Endodermal cell (in vitro differentiated cells): ENCODE measurements around the gene PPFIBP2. TPM values are rescaled to one million over a fixed set of nuclear protein-coding genes. Genes with fewer than 3 reads are reported as not detected.

Experiments
- DNase-seq: peaks from one replicate; pipeline ENCODE4 v3.0.0-alpha.2; 2017
- H3K27ac ChIP-seq: 2 replicates; pipeline ENCODE4 v1.5.1; 2013; ENCODE audit warnings: mild to moderate bottlenecking, low read depth, low read length, moderate library complexity
- H3K27me3 ChIP-seq: 2 replicates; pipeline ENCODE4 v1.6.1; 2013; ENCODE audit warnings: mild to moderate bottlenecking, low read length, moderate library complexity; ENCODE audit not compliant: insufficient read depth, control insufficient read depth, poor library complexity, severe bottlenecking
- H3K36me3 ChIP-seq: 2 replicates; pipeline ENCODE4 v1.7.0; 2013; ENCODE audit warnings: mild to moderate bottlenecking, low read length, moderate library complexity; ENCODE audit not compliant: control insufficient read depth, insufficient read depth
- H3K4me1 ChIP-seq: one replicate; pipeline ENCODE4 v1.7.0; 2013; ENCODE audit warnings: low read length; ENCODE audit not compliant: control insufficient read depth, insufficient read depth
- H3K4me3 ChIP-seq: 2 replicates; pipeline ENCODE4 v1.5.1; 2013; ENCODE audit warnings: mild to moderate bottlenecking, low read length, moderate library complexity
- H3K9ac ChIP-seq: 2 replicates; pipeline ENCODE4 v1.6.1; 2013; ENCODE audit warnings: mild to moderate bottlenecking, low read length, moderate library complexity; ENCODE audit not compliant: poor library complexity, severe bottlenecking; ENCODE audit errors: extremely low read depth
- H3K9me3 ChIP-seq: 2 replicates; pipeline ENCODE4 v1.6.1; 2013; ENCODE audit warnings: mild to moderate bottlenecking, low read length, moderate library complexity; ENCODE audit not compliant: control insufficient read depth
- H3K27ac Mint-ChIP-seq: 2 replicates; pipeline ENCODE4 v1.8.0; 2020; ENCODE audit warnings: mixed read lengths
- H3K27me3 Mint-ChIP-seq: 2 replicates; pipeline ENCODE4 v1.8.0; 2021; ENCODE audit warnings: mild to moderate bottlenecking, mixed read lengths; ENCODE audit not compliant: insufficient read depth
- H3K36me3 Mint-ChIP-seq: 2 replicates; pipeline ENCODE4 v1.8.0; 2020; ENCODE audit warnings: low read depth, mixed read lengths
- H3K4me1 Mint-ChIP-seq: 2 replicates; pipeline ENCODE4 v1.8.0; 2020; ENCODE audit warnings: mixed read lengths
- H3K4me3 Mint-ChIP-seq: 2 replicates; pipeline ENCODE4 v1.8.0; 2020; ENCODE audit warnings: mild to moderate bottlenecking, moderate library complexity, mixed read lengths
- H3K9me3 Mint-ChIP-seq: 2 replicates; pipeline ENCODE4 v1.8.0; 2020; ENCODE audit warnings: mild to moderate bottlenecking, mixed read lengths
- CTCF ChIP-seq: fragments of 200-600 bp; sonication (generic); conservative IDR thresholded peaks from 2 replicates; pipeline ENCODE4 v1.5.0; 2021; ENCODE audit warnings: antibody characterized with exemption, mild to moderate bottlenecking
- WGBS, 2 experiments: methylation state at CpG; one replicate each; pipeline versions ENCODE4 v1.1.5 to v1.1.7; 2013; ENCODE audit warnings: missing lambda C conversion rate in 2 of 2, mixed read lengths in 1 of 2; ENCODE audit not compliant: insufficient coverage in 1 of 2, insufficient read length in 1 of 2; 5-methylcytosine and 5-hydroxymethylcytosine counted together
- total RNA-seq, 2 donors: library from RNA; stranded (reverse); fragmentation: NEBNext Ultra II Directional in 1 of 2; extraction: Animal tissue kit (Norgen Biotek cat#: 25700) in 1 of 2; gene quantifications; 2 replicates in 1 of 2; 3 replicates in 1 of 2; pipeline ENCODE4 v1.2.1, GENCODE V29; 2021

PPFIBP2 gene
- total RNA-seq, 2 donors from 2014 or later: 149 to 195 TPM

GRCh38 chr11:7583248-7583647, 69.4 kb downstream of the PPFIBP2 start:
- peaks cover 3% of the 10 kb centered on the region for H3K36me3 Mint-ChIP-seq
- no peak overlapping the region for H3K27ac ChIP-seq
- H3K9ac ChIP-seq: no peak overlapping the region
- no peaks in the 10 kb centered on the region for H3K27me3 ChIP-seq
- peaks cover 17% of the 10 kb centered on the region for H3K36me3 ChIP-seq
- no peak for DNase-seq
- no peak overlapping the region for H3K27ac Mint-ChIP-seq
- H3K9me3 Mint-ChIP-seq: no peaks in the 10 kb centered on the region
- H3K9me3 ChIP-seq: no peaks in the 10 kb centered on the region
- H3K4me1 ChIP-seq: peaks cover under 1% of the 10 kb centered on the region
- TF ChIP-seq CTCF: no peak
- H3K4me3 ChIP-seq: no peak overlapping the region
- peaks cover 17% of the 10 kb centered on the region for H3K4me1 Mint-ChIP-seq
- 80 to 95% methylated on average over 1 to 3 of the region's 3 CpGs for WGBS, 2 experiments
- H3K27me3 Mint-ChIP-seq: no peaks in the 10 kb centered on the region
- H3K4me3 Mint-ChIP-seq: no peak overlapping the region

GRCh38 chr11:7584910-7585309, 71.1 kb downstream of the PPFIBP2 start:
- Mint-ChIP-seq H3K27ac (no peak overlapping the region), H3K36me3 (peaks cover 6% of the 10 kb centered on the region), H3K4me1 (peaks cover 11% of the 10 kb centered on the region), H3K4me3 (no peak overlapping the region), H3K27me3 (no peaks in the 10 kb centered on the region), H3K9me3 (no peaks in the 10 kb centered on the region)
- H3K9ac ChIP-seq: no peak overlapping the region
- H3K4me3 ChIP-seq: no peak overlapping the region
- no peak for TF ChIP-seq CTCF
- H3K27me3 ChIP-seq: no peaks in the 10 kb centered on the region
- H3K9me3 ChIP-seq: no peaks in the 10 kb centered on the region
- peaks cover 17% of the 10 kb centered on the region for H3K36me3 ChIP-seq
- no peak overlapping the region for H3K27ac ChIP-seq
- 92 to 94% methylated on average over 2 of the region's 2 CpGs for WGBS, 2 experiments
- no peaks in the 10 kb centered on the region for H3K4me1 ChIP-seq
- DNase-seq: no peak

- DNase-seq: no peak
- 94 to 100% methylated on average over 1 to 2 of the region's 2 CpGs for WGBS, 2 experiments
- Mint-ChIP-seq H3K9me3 (no peaks in the 10 kb centered on the region), H3K4me1 (peaks cover 11% of the 10 kb centered on the region), H3K27ac (no peak overlapping the region), H3K27me3 (no peaks in the 10 kb centered on the region), H3K36me3 (peaks cover 6% of the 10 kb centered on the region), H3K4me3 (no peak overlapping the region)
- H3K9ac ChIP-seq: no peak overlapping the region
- peaks cover 17% of the 10 kb centered on the region for H3K36me3 ChIP-seq
- no peak overlapping the region for H3K4me3 ChIP-seq
- no peak for TF ChIP-seq CTCF
- no peaks in the 10 kb centered on the region for H3K4me1 ChIP-seq
- no peak overlapping the region for H3K27ac ChIP-seq
- H3K27me3 ChIP-seq: no peaks in the 10 kb centered on the region
- no peaks in the 10 kb centered on the region for H3K9me3 ChIP-seq
Observed at GRCh38 chr11:7585816-7586215, 72.0 kb downstream of the PPFIBP2 start.
